ENCODE measurements around the gene BBS9. TPM values are rescaled to one million over a fixed set of nuclear protein-coding genes. Genes with fewer than 3 reads are reported as not detected.

BBS9 gene
- polyA plus RNA-seq, 1 experiment, result 6.5 TPM

DNA sequence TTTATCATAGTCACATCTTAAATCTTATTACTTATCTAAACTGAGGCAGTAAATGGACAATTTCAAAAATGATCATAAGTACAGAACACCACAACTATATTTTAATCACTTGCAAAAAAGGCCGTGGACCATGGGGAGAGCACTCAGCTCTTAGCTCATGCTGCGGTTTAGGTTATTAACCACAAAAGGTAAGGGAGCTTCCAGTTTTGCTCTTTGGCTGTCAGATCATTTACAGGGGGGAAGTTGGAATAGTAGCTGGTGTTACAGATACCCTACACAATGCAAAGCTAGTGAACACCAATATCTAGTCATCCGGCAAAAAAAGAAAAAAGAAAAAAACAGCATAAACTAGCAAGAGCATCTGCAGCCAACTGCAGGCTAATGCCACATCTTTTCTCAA is 147.0 kb downstream of the BBS9 start:
- ChIA-PET CTCF (interaction anchor here (0.9 kb wide), 1 partner anchor 14 kb away, joined by 3 read pairs; no protein-coding TSS in a partner anchor), POLR2A (no interaction called here)
- H3K36me3 ChIP-seq (ENCODE audit: control insufficient read depth, insufficient read depth, low read length), result no peaks in the 10 kb centered on the region
- no peak overlapping the region for H3K4me3 ChIP-seq (ENCODE audit: low read depth, low read length)
- TF ChIP-seq, protein P1, sequence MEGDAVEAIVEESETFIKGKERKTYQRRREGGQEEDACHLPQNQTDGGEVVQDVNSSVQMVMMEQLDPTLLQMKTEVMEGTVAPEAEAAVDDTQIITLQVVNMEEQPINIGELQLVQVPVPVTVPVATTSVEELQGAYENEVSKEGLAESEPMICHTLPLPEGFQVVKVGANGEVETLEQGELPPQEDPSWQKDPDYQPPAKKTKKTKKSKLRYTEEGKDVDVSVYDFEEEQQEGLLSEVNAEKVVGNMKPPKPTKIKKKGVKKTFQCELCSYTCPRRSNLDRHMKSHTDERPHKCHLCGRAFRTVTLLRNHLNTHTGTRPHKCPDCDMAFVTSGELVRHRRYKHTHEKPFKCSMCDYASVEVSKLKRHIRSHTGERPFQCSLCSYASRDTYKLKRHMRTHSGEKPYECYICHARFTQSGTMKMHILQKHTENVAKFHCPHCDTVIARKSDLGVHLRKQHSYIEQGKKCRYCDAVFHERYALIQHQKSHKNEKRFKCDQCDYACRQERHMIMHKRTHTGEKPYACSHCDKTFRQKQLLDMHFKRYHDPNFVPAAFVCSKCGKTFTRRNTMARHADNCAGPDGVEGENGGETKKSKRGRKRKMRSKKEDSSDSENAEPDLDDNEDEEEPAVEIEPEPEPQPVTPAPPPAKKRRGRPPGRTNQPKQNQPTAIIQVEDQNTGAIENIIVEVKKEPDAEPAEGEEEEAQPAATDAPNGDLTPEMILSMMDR (IDR thresholded peaks at IDR 0.05; ENCODE audit: insufficient read depth, low read depth, low read length), result no peak
- H3K27me3 ChIP-seq (ENCODE audit: control insufficient read depth, insufficient read depth, low read length), result no peaks in the 10 kb centered on the region
- DNase-seq (ENCODE audit: low read depth), result no peak

- CTCF ChIA-PET, result interaction anchor here (0.9 kb wide), 1 partner anchor 14 kb away, joined by 3 read pairs; no protein-coding TSS in a partner anchor
- TF ChIP-seq, protein P1 (IDR thresholded peaks at IDR 0.05; ENCODE audit: insufficient read depth, low read depth, low read length), result no peak
- no peaks in the 10 kb centered on the region for H3K36me3 ChIP-seq (ENCODE audit: control insufficient read depth, insufficient read depth, low read length)
- DNase-seq (ENCODE audit: low read depth), result no peak
- POLR2A ChIA-PET, result no interaction called here
- H3K4me3 ChIP-seq (ENCODE audit: low read depth, low read length), result no peak overlapping the region
- no peaks in the 10 kb centered on the region for H3K27me3 ChIP-seq (ENCODE audit: control insufficient read depth, insufficient read depth, low read length)
Measured at GRCh38 chr7:33276729-33277128, 147.4 kb downstream of the BBS9 start.

- H3K36me3 ChIP-seq (ENCODE audit: control insufficient read depth, insufficient read depth, low read length), result no peaks in the 10 kb centered on the region
- TF ChIP-seq, protein P1 (IDR thresholded peaks at IDR 0.05; ENCODE audit: insufficient read depth, low read depth, low read length), result no peak
- no peaks in the 10 kb centered on the region for H3K27me3 ChIP-seq (ENCODE audit: control insufficient read depth, insufficient read depth, low read length)
- ChIA-PET CTCF (interaction anchor here (1.1 kb wide), 1 partner anchor 14 kb away, joined by 4 read pairs; no protein-coding TSS in a partner anchor), POLR2A (no interaction called here)
- H3K4me3 ChIP-seq (ENCODE audit: low read depth, low read length), result no peak overlapping the region
- DNase-seq (ENCODE audit: low read depth), result no peak
Measured at GRCh38 chr7:33278095-33278494, 148.7 kb downstream of the BBS9 start.

GRCh38 chr7:33286501-33286900 is 157.1 kb downstream of the BBS9 start:
- no peak for DNase-seq (ENCODE audit: low read depth)
- H3K27me3 ChIP-seq (ENCODE audit: control insufficient read depth, insufficient read depth, low read length), result no peaks in the 10 kb centered on the region
- CTCF ChIA-PET, result no interaction called here
- TF ChIP-seq, protein P1 (IDR thresholded peaks at IDR 0.05; ENCODE audit: insufficient read depth, low read depth, low read length), result no peak
- H3K36me3 ChIP-seq (ENCODE audit: control insufficient read depth, insufficient read depth, low read length), result no peaks in the 10 kb centered on the region
- no peak overlapping the region for H3K4me3 ChIP-seq (ENCODE audit: low read depth, low read length)
- POLR2A ChIA-PET, result interaction anchor here (0.5 kb wide), 1 partner anchor 22 kb away, joined by 3 read pairs; no protein-coding TSS in a partner anchor

DNA sequence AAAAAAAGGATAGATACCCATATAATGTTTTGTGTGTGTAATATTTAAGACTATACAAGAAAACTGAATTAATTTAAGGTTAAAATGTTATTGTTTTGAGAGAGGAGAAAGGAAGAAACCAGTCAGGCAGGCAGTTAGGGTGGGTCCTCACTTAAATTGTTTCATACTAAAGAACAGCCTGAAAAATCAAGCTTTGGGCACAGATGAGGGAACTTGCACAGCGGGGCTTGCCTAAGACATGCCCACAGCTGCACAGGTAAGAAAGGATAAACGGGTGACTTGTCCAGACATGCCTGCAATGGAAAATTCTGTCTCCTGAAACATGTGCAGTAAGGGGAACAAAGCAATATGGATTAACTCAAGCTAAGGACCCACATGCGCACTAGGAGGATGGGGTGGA is 158.4 kb downstream of the BBS9 start:
- H3K36me3 ChIP-seq (ENCODE audit: control insufficient read depth, insufficient read depth, low read length), result no peaks in the 10 kb centered on the region
- TF ChIP-seq, protein P1 (IDR thresholded peaks at IDR 0.05; ENCODE audit: insufficient read depth, low read depth, low read length), result no peak
- no peak for DNase-seq (ENCODE audit: low read depth)
- H3K27me3 ChIP-seq (ENCODE audit: control insufficient read depth, insufficient read depth, low read length), result no peaks in the 10 kb centered on the region
- H3K4me3 ChIP-seq (ENCODE audit: low read depth, low read length), result no peak overlapping the region
- ChIA-PET CTCF (interaction anchor here (0.5 to 0.6 kb wide), 2 partner anchors 436 to 1655 kb away, joined by 3 read pairs; no protein-coding TSS in a partner anchor), POLR2A (interaction anchor here (0.6 kb wide), 1 partner anchor 41 kb away, joined by 3 read pairs; no protein-coding TSS in a partner anchor)

All from BJ (cell line).